Natural killer cell (primary cell): ENCODE data around the gene EYS. TPM values are rescaled to one million over a fixed set of nuclear protein-coding genes. Genes with fewer than 3 reads are reported as not detected.

Experiments used
- ATAC-seq, 3 donors: fragments of 150-1000 bp in 2 of 3; fragments of 200-7000 bp in 1 of 3; cut with Tn5 transposase; 1 replicate in 1 of 3; 2 replicates in 2 of 3; pipeline ENCODE4 v1.10.0; 2021; ENCODE audit warnings: mild to moderate bottlenecking in 2 of 3, moderate library complexity in 2 of 3
- DNase-seq, 2 donors: peaks; one replicate each; pipeline versions ENCODE4 v3.0.0 to v3.0.0-alpha.2; 2013 to 2021; ENCODE audit warnings: mixed read lengths in 1 of 2
- H3K27ac ChIP-seq: one replicate; pipeline ENCODE4 v1.5.1; 2013; ENCODE audit warnings: mild to moderate bottlenecking, low read length
- H3K27me3 ChIP-seq: one replicate; pipeline ENCODE4 v1.6.1; 2013; ENCODE audit warnings: low read length; ENCODE audit not compliant: control insufficient read depth, insufficient read depth
- H3K36me3 ChIP-seq: one replicate; pipeline ENCODE4 v1.6.1; 2013; ENCODE audit warnings: low read length; ENCODE audit not compliant: control insufficient read depth, insufficient read depth
- H3K4me1 ChIP-seq: one replicate; pipeline ENCODE4 v1.6.1; 2013; ENCODE audit warnings: low read length; ENCODE audit not compliant: control insufficient read depth, insufficient read depth
- H3K4me3 ChIP-seq: one replicate; pipeline ENCODE4 v1.5.1; 2013; ENCODE audit warnings: low read length
- H3K9me3 ChIP-seq: one replicate; pipeline ENCODE4 v1.6.1; 2013; ENCODE audit warnings: low read length; ENCODE audit not compliant: control insufficient read depth, insufficient read depth
- H3K27ac Mint-ChIP-seq, 2 donors: one replicate each; pipeline ENCODE4 v1.8.0; 2022; ENCODE audit warnings: mild to moderate bottlenecking in 2 of 2, mixed read lengths in 2 of 2, moderate library complexity in 1 of 2
- H3K27me3 Mint-ChIP-seq, 2 donors: one replicate each; pipeline ENCODE4 v1.8.0; 2022; ENCODE audit warnings: low read depth in 2 of 2, mixed read lengths in 2 of 2
- H3K36me3 Mint-ChIP-seq: one replicate; pipeline ENCODE4 v1.8.0; 2022; ENCODE audit warnings: mixed read lengths
- H3K4me1 Mint-ChIP-seq, 2 donors: one replicate each; pipeline ENCODE4 v1.8.0; 2022; ENCODE audit warnings: mixed read lengths in 2 of 2
- H3K4me3 Mint-ChIP-seq: one replicate; pipeline ENCODE4 v1.8.0; 2022; ENCODE audit warnings: mild to moderate bottlenecking, moderate library complexity, mixed read lengths
- H3K9me3 Mint-ChIP-seq, 2 donors: one replicate each; pipeline ENCODE4 v1.8.0; 2022; ENCODE audit warnings: mixed read lengths in 2 of 2
- CTCF ChIP-seq: fragments of 200-600 bp; IDR thresholded peaks from one replicate; pipeline ENCODE4 v1.8.0; 2022; ENCODE audit warnings: antibody characterized with exemption
- WGBS: methylation state at CpG from one replicate; pipeline ENCODE4 v1.1.7; 2013; ENCODE audit warnings: missing lambda C conversion rate; ENCODE audit not compliant: insufficient coverage; 5-methylcytosine and 5-hydroxymethylcytosine counted together
- intact Hi-C: fragments of 100-400 bp; cut with micrococcal nuclease; formaldehyde crosslinking; loops from one replicate; pipeline ENCODE4 v1.14.2; 2022
- total RNA-seq, 4 donors: library from RNA; stranded (reverse); fragments of 120-200 nt in 1 of 4; gene quantifications; one replicate each; pipeline versions ENCODE4 v1.2.3 to v1.2.4, GENCODE V29; 2013 to 2022

Gene EYS
- total RNA-seq, 3 donors from 2014 or later (not counting 1 experiment from before 2014, with no cell fraction given): 0.55 TPM; not detected in 2

DNA sequence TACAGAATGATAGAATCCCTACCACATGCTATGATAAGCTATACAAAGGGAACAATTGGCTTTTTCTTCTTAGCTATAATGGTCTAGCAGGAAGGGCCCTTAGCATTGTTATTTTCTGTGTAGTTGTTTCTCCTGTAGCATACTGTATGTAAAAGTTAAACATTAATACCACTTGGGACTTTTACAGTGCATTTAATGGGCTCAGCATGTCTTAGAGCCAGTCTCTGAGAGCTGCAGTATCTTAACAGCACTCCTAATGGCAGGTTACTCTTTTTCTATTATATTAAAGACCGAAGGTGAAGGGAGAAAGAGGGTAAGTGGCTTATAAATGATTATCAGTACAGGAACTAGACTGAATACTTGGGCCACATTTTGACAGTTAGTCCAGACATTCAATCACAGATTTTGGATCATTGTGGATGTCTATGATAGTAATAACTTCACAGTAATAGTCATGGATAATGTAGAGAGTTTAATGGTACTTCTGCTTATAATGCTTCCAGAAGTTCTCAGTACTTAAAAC lies 1780.7 kb downstream of the EYS start:
- Histone ChIP-seq H3K9me3 (no peaks in the 10 kb centered on the region), H3K36me3 (no peaks in the 10 kb centered on the region), H3K27me3 (no peaks in the 10 kb centered on the region), H3K27ac (no peak overlapping the region), H3K4me1 (no peaks in the 10 kb centered on the region), H3K4me3 (no peak overlapping the region)
- no peak for DNase-seq
- Mint-ChIP-seq H3K36me3 (no peaks in the 10 kb centered on the region), H3K27ac (no peak overlapping the region), H3K4me1 (no peaks in the 10 kb centered on the region), H3K27me3 (no peaks in the 10 kb centered on the region), H3K4me3 (no peak overlapping the region), H3K9me3 (peaks cover 2% of the 10 kb centered on the region in 2 donors)
- no peak for TF ChIP-seq CTCF
- intact Hi-C loops: no loop called here
- WGBS: no CpG with 5 or more reads among the region's 1 CpG
- ATAC-seq: no peak

GRCh38 chr6:63923139-63923739 lies 1783.8 kb downstream of the EYS start:
- Histone ChIP-seq H3K36me3 (no peaks in the 10 kb centered on the region), H3K27ac (no peak overlapping the region), H3K27me3 (no peaks in the 10 kb centered on the region), H3K4me3 (no peak overlapping the region), H3K4me1 (no peaks in the 10 kb centered on the region), H3K9me3 (no peaks in the 10 kb centered on the region)
- H3K9me3 Mint-ChIP-seq: no peaks in the 10 kb centered on the region
- intact Hi-C loops: no loop called here
- H3K4me1 Mint-ChIP-seq: no peaks in the 10 kb centered on the region
- no peaks in the 10 kb centered on the region for H3K27me3 Mint-ChIP-seq
- ATAC-seq (peak; percentile 44 to 64 (median 58)), DNase-seq (peak in 1 of 2 donors; percentile 24)
- H3K4me3 Mint-ChIP-seq: no peak overlapping the region
- no peaks in the 10 kb centered on the region for H3K36me3 Mint-ChIP-seq
- TF ChIP-seq CTCF: peak; percentile 45
- no peak overlapping the region for H3K27ac Mint-ChIP-seq
- WGBS: 67% methylated on average over 2 of the region's 6 CpGs

DNA sequence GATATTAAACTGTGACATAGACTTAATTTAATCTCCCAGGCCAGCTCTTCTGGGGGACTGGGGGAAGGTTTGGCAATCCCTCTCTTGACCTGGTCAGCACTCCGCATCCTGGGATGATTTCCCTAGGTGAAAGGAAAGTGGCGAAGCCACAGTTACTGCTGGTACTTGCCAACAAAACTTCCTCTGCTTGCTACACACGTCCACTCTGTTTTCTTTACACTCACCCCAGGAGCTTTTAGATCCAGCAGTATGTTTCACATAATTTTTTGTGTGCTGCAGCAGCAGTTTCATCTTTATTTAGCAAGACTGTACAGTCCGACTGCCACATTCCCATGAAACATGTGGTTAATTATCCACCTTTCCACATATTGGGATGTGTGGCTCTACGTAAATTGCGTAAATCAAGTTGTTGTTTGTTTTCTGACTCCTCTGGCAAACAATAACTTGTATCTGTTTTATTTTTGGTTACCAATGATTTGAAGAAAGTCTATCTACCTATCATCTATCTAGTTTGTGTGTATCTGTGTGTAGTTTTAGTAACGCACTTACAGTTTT lies 1787.4 kb downstream of the EYS start:
- Mint-ChIP-seq H3K27ac (no peak overlapping the region), H3K9me3 (no peaks in the 10 kb centered on the region), H3K27me3 (no peaks in the 10 kb centered on the region), H3K36me3 (no peaks in the 10 kb centered on the region), H3K4me1 (no peaks in the 10 kb centered on the region), H3K4me3 (no peak overlapping the region)
- H3K27ac ChIP-seq: no peak overlapping the region
- H3K4me3 ChIP-seq: no peak overlapping the region
- H3K36me3 ChIP-seq: no peaks in the 10 kb centered on the region
- no peaks in the 10 kb centered on the region for H3K27me3 ChIP-seq
- ATAC-seq: no peak
- H3K4me1 ChIP-seq: no peaks in the 10 kb centered on the region
- H3K9me3 ChIP-seq: no peaks in the 10 kb centered on the region
- intact Hi-C loops: no loop called here
- DNase-seq: no peak
- no peak for TF ChIP-seq CTCF
- WGBS: 84% methylated on average over 6 of the region's 7 CpGs
